NCI-H1048 (cell line): Measurements from ENCODE around the gene ATP9A.

ENCODE experiments used
- DNase-seq: peaks from one replicate; lab custom pipeline; 2025; lab: John Stamatoyannopoulos, UW

Gene ATP9A

GRCh38 chr20:51628533-51629398, 139.4 kb downstream of the ATP9A start:
- DNase-seq = no peak

DNA sequence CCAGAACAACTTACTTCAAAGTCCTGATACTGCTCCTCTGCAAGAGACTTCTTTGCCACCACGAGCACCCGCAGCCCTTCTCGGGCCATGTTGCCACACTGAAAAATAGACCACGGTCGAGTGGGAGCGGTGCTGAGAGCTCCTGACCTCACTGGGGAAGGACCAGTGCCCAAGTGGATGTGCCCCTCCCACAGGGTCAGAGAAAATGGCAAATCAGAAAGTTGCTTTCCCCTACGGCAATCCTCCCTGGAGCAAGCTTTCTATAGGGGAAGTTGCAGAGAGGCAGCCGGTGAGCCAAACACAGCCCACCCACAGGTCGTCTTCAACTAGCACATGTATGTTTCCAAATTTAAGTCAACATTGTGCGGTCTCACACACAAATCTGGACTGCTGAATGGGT, 140.6 kb downstream of the ATP9A start:
- DNase-seq = no peak

- no peak for DNase-seq
These were observed 143.1 kb downstream of the ATP9A start for GRCh38 chr20:51625105-51625504.

- no peak for DNase-seq
These were observed 143.9 kb downstream of the ATP9A start for GRCh38 chr20:51624157-51624731.

DNA sequence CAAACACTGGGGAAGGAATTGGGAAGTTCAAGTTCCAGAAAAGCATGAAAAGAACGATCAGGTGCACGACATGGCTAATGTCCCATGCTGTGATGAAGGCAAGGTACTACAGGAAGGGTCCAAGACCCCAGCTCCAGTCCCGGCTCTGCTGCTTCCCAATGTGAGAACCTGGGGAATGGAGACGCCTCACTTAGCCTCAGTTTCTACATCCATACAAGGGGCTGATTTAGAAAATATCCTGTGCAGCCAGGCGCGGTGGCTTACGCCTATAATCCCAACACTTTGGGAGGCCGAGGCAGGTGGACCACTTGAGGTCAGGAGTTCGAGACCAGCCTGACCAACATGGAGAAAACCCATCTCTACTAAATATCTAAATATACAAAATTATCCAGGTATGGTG, 144.9 kb downstream of the ATP9A start:
- no peak for DNase-seq

- DNase-seq = no peak
These were observed 146.0 kb downstream of the ATP9A start for GRCh38 chr20:51622004-51622874.

GRCh38 chr20:51620432-51620831, 147.8 kb downstream of the ATP9A start:
- no peak for DNase-seq

- no peak for DNase-seq
These were observed 152.1 kb downstream of the ATP9A start for GRCh38 chr20:51616060-51616459.

- DNase-seq = no peak
These were observed 153.5 kb downstream of the ATP9A start for GRCh38 chr20:51614687-51615086.

GRCh38 chr20:51613580-51613979, 154.6 kb downstream of the ATP9A start:
- DNase-seq = no peak

DNA sequence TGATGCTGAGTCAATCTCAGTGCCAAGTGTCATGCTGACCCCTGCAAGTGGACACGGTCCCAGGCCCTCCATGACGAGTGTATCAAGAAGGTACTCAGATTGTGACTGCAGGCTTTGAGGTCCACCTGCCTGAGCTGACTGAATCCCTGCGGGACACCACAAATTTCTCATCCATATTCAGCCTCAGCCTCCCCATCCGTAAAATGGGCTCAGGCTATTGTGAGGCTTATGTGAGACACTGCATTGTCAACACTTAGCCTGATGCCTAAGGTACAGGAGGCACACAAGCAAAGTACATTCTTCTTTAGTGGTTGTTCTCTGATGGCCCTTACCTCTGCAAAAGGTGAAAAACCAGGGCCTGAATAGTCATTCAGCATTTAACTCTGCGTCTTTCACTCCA, 155.3 kb downstream of the ATP9A start:
- DNase-seq = no peak

DNA sequence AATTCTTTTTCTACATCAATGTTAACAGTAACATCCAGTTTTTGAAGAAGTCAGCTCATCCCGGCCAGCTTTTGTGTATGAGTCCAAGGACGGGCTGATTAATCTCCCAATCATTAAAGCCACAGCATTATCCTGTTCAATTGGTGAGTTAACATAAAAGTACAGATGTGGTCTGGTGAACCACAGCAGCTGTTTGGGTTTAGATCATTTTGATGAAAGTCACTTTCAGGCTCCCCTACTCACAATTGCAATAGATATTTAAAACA, 156.6 kb downstream of the ATP9A start:
- no peak for DNase-seq

DNA sequence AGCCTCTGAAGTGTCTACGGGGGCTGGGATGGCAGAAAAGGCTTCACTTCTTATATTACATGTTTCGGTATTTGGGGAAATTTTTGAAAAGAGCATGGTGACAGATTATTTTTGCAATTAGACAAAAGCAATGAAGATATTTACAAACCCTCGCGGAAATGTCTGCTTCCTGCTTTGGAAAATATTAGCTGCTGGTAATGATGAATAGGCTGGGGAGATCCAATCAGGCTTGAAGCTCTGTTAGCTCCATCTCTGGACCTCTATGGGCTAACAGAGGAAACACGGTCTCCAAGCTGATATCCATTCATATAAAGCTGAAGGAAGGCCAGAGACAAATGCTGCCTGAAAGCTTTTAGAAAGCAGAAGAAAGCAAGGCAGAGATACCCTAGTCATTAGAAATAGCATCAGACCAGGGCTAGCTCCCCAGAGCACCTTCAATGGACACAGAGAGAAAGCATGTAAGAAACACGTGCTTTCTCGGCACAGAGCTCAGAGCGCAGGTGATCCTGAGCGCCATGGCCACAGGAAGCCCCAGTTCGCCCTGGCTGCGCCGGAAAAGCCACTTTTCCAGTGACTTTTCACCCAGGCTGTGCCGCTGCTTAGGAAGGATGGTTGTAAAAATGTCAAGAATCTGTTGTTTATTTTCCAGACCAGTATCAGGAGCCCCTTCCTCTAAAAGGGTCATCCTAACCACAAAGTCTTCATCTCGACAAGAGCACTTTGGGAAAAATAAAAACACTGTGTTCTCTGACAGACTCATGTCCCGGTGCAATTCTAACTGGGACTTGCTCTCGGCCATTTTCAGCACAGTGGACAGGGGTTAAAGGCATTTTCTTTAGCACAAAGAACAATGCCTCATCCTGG, 157.2 kb downstream of the ATP9A start:
- no peak for DNase-seq

- DNase-seq = no peak
These were observed 158.1 kb downstream of the ATP9A start for GRCh38 chr20:51610111-51610510.

GRCh38 chr20:51609251-51609650, 158.9 kb downstream of the ATP9A start:
- DNase-seq = no peak

DNA sequence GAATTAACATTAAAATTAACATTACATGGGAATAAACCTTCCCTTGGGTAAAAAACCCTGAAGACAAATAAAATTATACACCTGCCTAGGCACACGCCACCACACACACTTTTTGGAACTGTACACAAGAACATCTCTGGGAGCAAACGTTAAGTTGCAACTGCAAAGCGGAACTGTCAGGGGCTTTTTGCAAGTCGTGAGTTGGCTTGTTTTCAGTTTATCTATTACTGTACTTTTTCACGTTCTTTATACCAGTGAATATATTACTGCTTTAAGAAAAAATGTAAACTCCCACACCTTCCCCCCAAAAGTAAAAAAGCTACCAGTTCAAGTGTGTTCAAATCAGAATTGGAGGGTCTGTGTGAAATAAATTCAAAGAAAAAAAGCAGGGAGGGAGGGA, 160.1 kb downstream of the ATP9A start:
- DNase-seq = no peak

DNA sequence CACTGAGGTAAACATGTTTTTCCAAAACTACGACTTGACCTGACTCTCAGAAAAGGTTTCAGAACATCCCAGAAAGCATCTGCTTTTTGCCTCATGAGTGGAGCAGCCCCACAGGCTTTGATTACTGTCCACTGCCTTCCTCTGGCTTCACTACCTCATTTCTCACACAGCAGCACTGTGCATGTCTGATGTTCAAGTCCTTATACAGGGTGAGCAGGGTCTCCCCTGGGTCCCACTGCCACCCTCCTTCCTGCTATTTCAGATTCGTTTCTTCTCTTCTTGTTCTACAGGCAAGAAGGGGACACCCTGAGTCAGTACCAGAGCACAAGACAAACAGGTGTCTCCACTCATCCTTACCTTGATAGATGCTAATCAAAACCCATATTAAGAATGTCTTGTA, 161.0 kb downstream of the ATP9A start:
- DNase-seq = no peak

GRCh38 chr20:51604851-51605250, 163.3 kb downstream of the ATP9A start:
- no peak for DNase-seq

- no peak for DNase-seq
These were observed 166.1 kb downstream of the ATP9A start for GRCh38 chr20:51602131-51602530.

DNA sequence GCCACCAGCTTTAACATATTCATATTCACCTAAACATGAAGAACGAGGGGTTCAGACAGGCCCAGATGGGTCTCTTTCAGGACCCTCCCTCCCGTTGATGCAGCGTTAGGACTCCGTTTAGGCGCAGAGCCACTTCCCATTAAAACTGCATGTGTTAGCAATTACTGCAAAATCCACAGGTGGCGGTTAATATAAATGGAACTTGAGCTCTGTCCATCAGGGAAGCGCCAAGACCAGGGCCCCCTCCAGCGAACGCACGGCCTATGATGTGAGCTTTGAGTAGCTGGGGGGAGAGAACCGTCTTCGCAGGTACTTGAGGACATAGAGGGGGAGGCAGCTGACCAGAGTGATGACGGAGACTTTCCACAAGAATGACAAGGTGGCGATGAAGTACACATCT, 167.2 kb downstream of the ATP9A start:
- DNase-seq = no peak

- no peak for DNase-seq
These were observed 168.2 kb downstream of the ATP9A start for GRCh38 chr20:51600016-51600420.

DNA sequence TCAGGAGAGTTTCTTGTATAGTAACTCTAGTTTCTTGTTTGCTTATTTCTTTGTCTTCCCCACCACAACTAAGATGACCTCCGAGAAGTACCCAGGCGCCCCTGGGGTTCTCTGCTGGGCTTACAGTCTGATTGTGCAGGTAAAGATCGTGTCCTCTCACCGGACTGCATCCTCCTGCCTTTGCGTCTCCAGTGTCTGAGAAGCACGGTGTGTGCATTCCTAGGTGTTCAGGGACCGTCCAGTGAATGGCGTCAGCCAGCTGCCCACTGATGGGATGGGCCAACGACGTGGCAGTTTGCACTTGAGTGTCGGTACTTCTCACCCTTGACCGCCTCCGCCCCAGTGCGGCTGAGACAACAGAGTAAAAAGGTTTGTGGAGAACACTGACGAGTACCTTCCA, 169.6 kb downstream of the ATP9A start:
- DNase-seq = no peak
